Measurements from ENCODE around the gene PRKCZ.

The PRKCZ gene

GRCh38 chr1:2197707-2198165 lies 147.5 kb downstream of the PRKCZ start:
- no peak overlapping the region for H3K27ac ChIP-seq
- H3K9me3 ChIP-seq = no peaks in the 10 kb centered on the region
- H3K4me1 ChIP-seq (ENCODE audit: control insufficient read depth in 1 of 2, insufficient read depth in 1 of 2, low read depth in 1 of 2, low read length in 1 of 2) = peaks cover 9 to 28% of the 10 kb centered on the region in 2 experiments
- no peak overlapping the region for H3K4me3 ChIP-seq (ENCODE audit: low read depth in 1 of 2, low read length in 1 of 2)
- no peaks in the 10 kb centered on the region for H3K36me3 ChIP-seq
- peaks cover 33% of the 10 kb centered on the region for H3K27me3 ChIP-seq
- TF ChIP-seq CTCF (IDR thresholded peaks at IDR 0.05) = no peak

- H3K27me3 ChIP-seq = peaks cover 33% of the 10 kb centered on the region
- no peak overlapping the region for H3K4me3 ChIP-seq (ENCODE audit: low read depth in 1 of 2, low read length in 1 of 2)
- no peaks in the 10 kb centered on the region for H3K9me3 ChIP-seq
- no peak for TF ChIP-seq CTCF (IDR thresholded peaks at IDR 0.05)
- H3K4me1 ChIP-seq (ENCODE audit: control insufficient read depth in 1 of 2, insufficient read depth in 1 of 2, low read depth in 1 of 2, low read length in 1 of 2) = peaks cover 5 to 24% of the 10 kb centered on the region in 2 experiments
- no peak overlapping the region for H3K27ac ChIP-seq
- H3K36me3 ChIP-seq = no peaks in the 10 kb centered on the region
These were observed 148.4 kb downstream of the PRKCZ start for GRCh38 chr1:2198571-2198970.

- H3K27me3 ChIP-seq = peaks cover 33% of the 10 kb centered on the region
- H3K27ac ChIP-seq = no peak overlapping the region
- H3K4me1 ChIP-seq (ENCODE audit: control insufficient read depth in 1 of 2, insufficient read depth in 1 of 2, low read depth in 1 of 2, low read length in 1 of 2) = peaks cover 0 to 20% of the 10 kb centered on the region in 2 experiments
- H3K9me3 ChIP-seq = no peaks in the 10 kb centered on the region
- no peaks in the 10 kb centered on the region for H3K36me3 ChIP-seq
- TF ChIP-seq CTCF (IDR thresholded peaks at IDR 0.05) = no peak
- H3K4me3 ChIP-seq (ENCODE audit: low read depth in 1 of 2, low read length in 1 of 2) = no peak overlapping the region
These were observed 149.0 kb downstream of the PRKCZ start for GRCh38 chr1:2199042-2199810.

- peaks cover 5 to 22% of the 10 kb centered on the region in 2 experiments for H3K4me1 ChIP-seq (ENCODE audit: control insufficient read depth in 1 of 2, insufficient read depth in 1 of 2, low read depth in 1 of 2, low read length in 1 of 2)
- no peaks in the 10 kb centered on the region for H3K9me3 ChIP-seq
- H3K36me3 ChIP-seq = no peaks in the 10 kb centered on the region
- no peak overlapping the region for H3K4me3 ChIP-seq (ENCODE audit: low read depth in 1 of 2, low read length in 1 of 2)
- H3K27ac ChIP-seq = no peak overlapping the region
- peaks cover 35% of the 10 kb centered on the region for H3K27me3 ChIP-seq
- TF ChIP-seq CTCF (IDR thresholded peaks at IDR 0.05) = no peak
These were observed 150.2 kb downstream of the PRKCZ start for GRCh38 chr1:2200308-2200943.

GRCh38 chr1:2201062-2201461 lies 150.9 kb downstream of the PRKCZ start:
- Histone ChIP-seq H3K36me3 (no peaks in the 10 kb centered on the region), H3K4me3 (ENCODE audit: low read depth in 1 of 2, low read length in 1 of 2) (no peak overlapping the region), H3K9me3 (no peaks in the 10 kb centered on the region), H3K27me3 (peaks cover 42% of the 10 kb centered on the region), H3K4me1 (ENCODE audit: control insufficient read depth in 1 of 2, insufficient read depth in 1 of 2, low read depth in 1 of 2, low read length in 1 of 2) (peaks cover 10 to 26% of the 10 kb centered on the region in 2 experiments), H3K27ac (no peak overlapping the region)
- no peak for TF ChIP-seq CTCF (IDR thresholded peaks at IDR 0.05)
